ENCODE data around the gene PTPRM. TPM values are rescaled to one million over a fixed set of nuclear protein-coding genes. Genes with fewer than 3 reads are reported as not detected.

Gene PTPRM
- total and polyA plus RNA-seq, 2 donors (not counting 3 experiments of a cell fraction or from before 2014, with no cell fraction given), result 37.4 to 43.7 TPM

DNA sequence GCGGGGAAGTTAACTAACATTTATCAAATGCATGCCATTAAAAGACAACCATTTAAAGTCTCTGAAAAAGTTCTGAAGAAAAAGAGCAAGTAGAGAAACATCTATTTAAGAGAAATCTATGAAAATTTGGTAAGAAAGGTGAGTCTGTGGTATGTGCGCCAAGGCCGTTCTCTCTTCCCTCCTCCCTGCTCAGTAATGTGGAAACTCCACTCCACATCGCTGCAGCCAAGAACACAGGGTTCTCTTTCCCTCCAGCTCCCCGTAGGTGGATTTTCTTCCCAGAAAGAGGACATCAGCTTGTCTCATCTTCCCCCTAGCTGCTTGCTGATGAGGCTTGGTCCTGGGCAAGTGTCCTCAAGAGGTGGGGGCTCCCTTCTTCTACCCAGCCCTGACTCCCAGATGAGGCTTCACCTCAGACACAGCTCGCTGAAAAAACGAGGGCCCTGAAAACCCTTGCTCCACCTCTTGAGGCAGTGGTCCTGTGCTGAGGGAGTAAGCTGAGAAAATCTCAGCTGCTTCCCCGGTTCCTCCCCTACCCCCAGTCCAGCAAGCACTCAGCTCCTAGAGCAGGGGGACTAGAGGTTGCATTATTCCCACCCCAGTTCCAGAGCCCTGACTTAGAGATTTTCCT is 45.8 kb upstream of the PTPRM start:
- Histone ChIP-seq H3K9me3 (replicated peaks; ENCODE audit: control insufficient read depth, insufficient read depth, low read length) (no peaks in the 10 kb centered on the region), H3K27ac (ENCODE audit: insufficient read depth, low read depth, low read length) (no peak overlapping the region), H3K27me3 (ENCODE audit: control insufficient read depth in 2 of 2, insufficient read depth in 2 of 2, low read length in 2 of 2) (peaks cover 5 to 11% of the 10 kb centered on the region in 2 experiments), H3K79me2 (ENCODE audit: control insufficient read depth, insufficient read depth, low read length) (no peaks in the 10 kb centered on the region), H3K9ac (replicated peaks; ENCODE audit: extremely low read depth, insufficient read depth, low read length) (no peak overlapping the region), H2AFZ (ENCODE audit: low read depth, low read length) (no peak overlapping the region), H3K4me2 (ENCODE audit: insufficient read depth, low read length) (no peak overlapping the region), H3K36me3 (ENCODE audit: control insufficient read depth in 2 of 2, extremely low read depth in 1 of 2, insufficient read depth in 2 of 2, low read length in 2 of 2) (no peaks in the 10 kb centered on the region), H3K9me1 (replicated peaks; ENCODE audit: control insufficient read depth, extremely low read depth, insufficient read depth, low read length) (no peaks in the 10 kb centered on the region), H3K4me1 (ENCODE audit: control insufficient read depth, extremely low read depth, insufficient read depth, low read length) (no peaks in the 10 kb centered on the region), H3K4me3 (replicated peaks in 1 of 3; ENCODE audit: insufficient read depth in 1 of 3, low read depth in 1 of 3, low read length in 3 of 3) (no peak overlapping the region), H4K20me1 (replicated peaks; ENCODE audit: control insufficient read depth, extremely low read depth, insufficient read depth, low read length) (no peaks in the 10 kb centered on the region)
- dilution Hi-C loops (cut with MboI; ENCODE audit: extremely low pct_ligation_motif_present, low sequenced_read_pairs), result no loop called here
- CTCF ChIA-PET, result interaction anchor here (0.9 to 1.1 kb wide), 2 partner anchors 46 to 249 kb away, joined by 3 to 5 read pairs; partner anchors contain the start of gene PTPRM
- DNase-seq (ENCODE audit: low read depth, low spot score) (no peak), FAIRE-seq (no peak)
- BruUV-seq (replicated peaks), result no TSS peak
- no peak for TF ChIP-seq FOS (IDR thresholded peaks at IDR 0.05; ENCODE audit: borderline replicate concordance, insufficient read depth, low read length)
- no peak for TF ChIP-seq POLR2A (IDR thresholded peaks at IDR 0.05; ENCODE audit: low read depth, low read length)
- TF ChIP-seq JUN (IDR thresholded peaks at IDR 0.05; ENCODE audit: borderline replicate concordance, insufficient read depth, insufficient read length, low read depth), result no peak
- TF ChIP-seq, protein P1, sequence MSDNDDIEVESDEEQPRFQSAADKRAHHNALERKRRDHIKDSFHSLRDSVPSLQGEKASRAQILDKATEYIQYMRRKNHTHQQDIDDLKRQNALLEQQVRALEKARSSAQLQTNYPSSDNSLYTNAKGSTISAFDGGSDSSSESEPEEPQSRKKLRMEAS (IDR thresholded peaks at IDR 0.05; ENCODE audit: insufficient read depth, insufficient read length), result no peak
- TF ChIP-seq GATA2 (IDR thresholded peaks at IDR 0.05; ENCODE audit: insufficient read depth, insufficient read length, low read depth, low read length), result no peak
- TF ChIP-seq, protein P2, sequence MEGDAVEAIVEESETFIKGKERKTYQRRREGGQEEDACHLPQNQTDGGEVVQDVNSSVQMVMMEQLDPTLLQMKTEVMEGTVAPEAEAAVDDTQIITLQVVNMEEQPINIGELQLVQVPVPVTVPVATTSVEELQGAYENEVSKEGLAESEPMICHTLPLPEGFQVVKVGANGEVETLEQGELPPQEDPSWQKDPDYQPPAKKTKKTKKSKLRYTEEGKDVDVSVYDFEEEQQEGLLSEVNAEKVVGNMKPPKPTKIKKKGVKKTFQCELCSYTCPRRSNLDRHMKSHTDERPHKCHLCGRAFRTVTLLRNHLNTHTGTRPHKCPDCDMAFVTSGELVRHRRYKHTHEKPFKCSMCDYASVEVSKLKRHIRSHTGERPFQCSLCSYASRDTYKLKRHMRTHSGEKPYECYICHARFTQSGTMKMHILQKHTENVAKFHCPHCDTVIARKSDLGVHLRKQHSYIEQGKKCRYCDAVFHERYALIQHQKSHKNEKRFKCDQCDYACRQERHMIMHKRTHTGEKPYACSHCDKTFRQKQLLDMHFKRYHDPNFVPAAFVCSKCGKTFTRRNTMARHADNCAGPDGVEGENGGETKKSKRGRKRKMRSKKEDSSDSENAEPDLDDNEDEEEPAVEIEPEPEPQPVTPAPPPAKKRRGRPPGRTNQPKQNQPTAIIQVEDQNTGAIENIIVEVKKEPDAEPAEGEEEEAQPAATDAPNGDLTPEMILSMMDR (IDR thresholded peaks at IDR 0.05; ENCODE audit: extremely low read depth in 1 of 2, insufficient read depth in 1 of 2, low read depth in 1 of 2, low read length in 2 of 2), result no peak
- TF ChIP-seq POLR2AphosphoS5 (IDR thresholded peaks at IDR 0.05; ENCODE audit: insufficient read depth, low read depth, low read length), result no peak
- no peak for TF ChIP-seq MYC (IDR thresholded peaks at IDR 0.05; ENCODE audit: low read depth, low read length)
- no peak for TF ChIP-seq EZH2 (IDR thresholded peaks at IDR 0.05; ENCODE audit: borderline replicate concordance, low read depth, low read length, severe bottlenecking)
- intact Hi-C loops (cut with micrococcal nuclease), result no loop called here
- POLR2A ChIA-PET, result no interaction called here

All from endothelial cell of umbilical vein (primary cell).